Astrocyte (in vitro differentiated cells and primary cell): ENCODE data around the gene PDE6B. TPM values are rescaled to one million over a fixed set of nuclear protein-coding genes. Genes with fewer than 3 reads are reported as not detected.
A peak's percentile ranks its signal among the peaks of the same experiment; 100 is the strongest.
"Not testable (repeated sequence)": the region's sequence is repeated elsewhere in the genome, so short reads cannot be mapped to it uniquely, and the experiment has no call there.

ENCODE experiments used
- DNase-seq: peaks from one replicate; pipeline ENCODE4 v3.0.0-alpha.2; 2010; ENCODE audit warnings: low read depth
- FAIRE-seq: peaks from 2 replicates; lab custom pipeline; 2011; peaks lifted over from hg19 to GRCh38; lab: Jason Lieb, UNC
- H2AFZ ChIP-seq: 2 replicates; pipeline ENCODE4 v1.6.0; 2012; ENCODE audit warnings: low read depth, low read length, inconsistent platforms
- H3K27ac ChIP-seq: 2 replicates; pipeline ENCODE4 v1.5.1; 2011; ENCODE audit warnings: low read depth, low read length, inconsistent platforms
- H3K27me3 ChIP-seq: 2 replicates; pipeline ENCODE4 v1.6.0; 2011; ENCODE audit warnings: low read length, inconsistent platforms; ENCODE audit not compliant: insufficient read depth
- H3K36me3 ChIP-seq: 2 replicates; pipeline ENCODE4 v1.5.1; 2011; ENCODE audit warnings: low read length, inconsistent platforms; ENCODE audit not compliant: insufficient read depth
- H3K4me1 ChIP-seq: 2 replicates; pipeline ENCODE4 v1.5.1; 2011; ENCODE audit warnings: low read length, inconsistent platforms; ENCODE audit not compliant: insufficient read depth
- H3K4me2 ChIP-seq: 2 replicates; pipeline ENCODE4 v1.6.0; 2012; ENCODE audit warnings: low read length, inconsistent platforms
- H3K4me3 ChIP-seq: 2 replicates; pipeline ENCODE4 v1.5.1; 2011; ENCODE audit warnings: low read depth, mild to moderate bottlenecking, low read length, inconsistent platforms; ENCODE audit not compliant: insufficient read depth
- H3K79me2 ChIP-seq: 2 replicates; pipeline ENCODE4 v1.6.0; 2012; ENCODE audit warnings: mild to moderate bottlenecking, low read length, inconsistent platforms; ENCODE audit not compliant: insufficient read depth
- H3K9ac ChIP-seq: 2 replicates; pipeline ENCODE4 v1.6.0; 2012; ENCODE audit warnings: mild to moderate bottlenecking, low read length, inconsistent platforms
- H3K9me3 ChIP-seq: 2 replicates; pipeline ENCODE4 v1.5.1; 2012; ENCODE audit warnings: low read depth, mild to moderate bottlenecking, low read length, inconsistent platforms; ENCODE audit not compliant: insufficient read depth
- H4K20me1 ChIP-seq: 2 replicates; pipeline ENCODE4 v1.6.0; 2012; ENCODE audit warnings: low read length, inconsistent platforms; ENCODE audit not compliant: insufficient read depth
- H3K27ac Mint-ChIP-seq: one replicate; pipeline ENCODE4 v1.8.0; 2021; ENCODE audit warnings: mild to moderate bottlenecking, mixed read lengths; ENCODE audit not compliant: unreplicated experiment
- H3K27me3 Mint-ChIP-seq: one replicate; pipeline ENCODE4 v1.8.0; 2021; ENCODE audit warnings: low read depth, mixed read lengths; ENCODE audit not compliant: unreplicated experiment
- H3K36me3 Mint-ChIP-seq: one replicate; pipeline ENCODE4 v1.8.0; 2021; ENCODE audit warnings: low read depth, mixed read lengths; ENCODE audit not compliant: unreplicated experiment
- H3K4me1 Mint-ChIP-seq: one replicate; pipeline ENCODE4 v1.8.0; 2021; ENCODE audit warnings: low read depth, mixed read lengths; ENCODE audit not compliant: unreplicated experiment
- H3K4me3 Mint-ChIP-seq: one replicate; pipeline ENCODE4 v1.8.0; 2021; ENCODE audit warnings: mild to moderate bottlenecking, moderate library complexity, mixed read lengths; ENCODE audit not compliant: unreplicated experiment
- H3K9me3 Mint-ChIP-seq: one replicate; pipeline ENCODE4 v1.8.0; 2021; ENCODE audit warnings: mild to moderate bottlenecking, mixed read lengths; ENCODE audit not compliant: unreplicated experiment
- CTCF ChIP-seq: IDR thresholded peaks from 2 replicates; pipeline ENCODE4 v1.5.1; 2011; ENCODE audit warnings: low read depth, mild to moderate bottlenecking, inconsistent platforms, low read length, moderate library complexity; ENCODE audit not compliant: insufficient read depth
- EZH2 ChIP-seq: IDR thresholded peaks from 2 replicates; pipeline ENCODE4 v1.6.1; 2012; ENCODE audit warnings: mild to moderate bottlenecking, low read length, inconsistent platforms; ENCODE audit not compliant: insufficient read depth
- total RNA-seq: library from RNA; stranded (reverse); gene quantifications from 2 replicates; pipeline ENCODE4 v1.2.1, GENCODE V29; 2021

PDE6B gene
- total RNA-seq, 1 donor from 2014 or later: 2.8 TPM

- Mint-ChIP-seq H3K9me3 (peaks cover 13% of the 10 kb centered on the region), H3K4me3 (no peak overlapping the region), H3K27me3 (peaks cover 33% of the 10 kb centered on the region), H3K36me3 (peaks cover 6% of the 10 kb centered on the region), H3K4me1 (peaks cover 2% of the 10 kb centered on the region), H3K27ac (no peak overlapping the region)
- no peak overlapping the region for H3K9ac ChIP-seq
- no peaks in the 10 kb centered on the region for H4K20me1 ChIP-seq
- H3K4me1 ChIP-seq: no peaks in the 10 kb centered on the region
- no peaks in the 10 kb centered on the region for H3K36me3 ChIP-seq
- no peak for TF ChIP-seq EZH2
- no peak for TF ChIP-seq CTCF
- no peak overlapping the region for H3K4me2 ChIP-seq
- DNase-seq (no peak), FAIRE-seq (no peak)
- H3K4me3 ChIP-seq: no peak overlapping the region
- H2AFZ ChIP-seq: no peak overlapping the region
- no peaks in the 10 kb centered on the region for H3K27me3 ChIP-seq
- H3K27ac ChIP-seq: no peak overlapping the region
- no peaks in the 10 kb centered on the region for H3K9me3 ChIP-seq
- H3K79me2 ChIP-seq: no peaks in the 10 kb centered on the region
These were observed 35.0 kb upstream of the PDE6B start for GRCh38 chr4:590313-590841.

GRCh38 chr4:592178-592577 is 33.2 kb upstream of the PDE6B start:
- not testable (repeated sequence) for DNase-seq, H4K20me1 ChIP-seq
- peaks cover 50% of the 10 kb centered on the region for H3K27me3 Mint-ChIP-seq

GRCh38 chr4:592825-593520 is 32.4 kb upstream of the PDE6B start:
- DNase-seq (no peak), FAIRE-seq (no peak)
- H3K4me1 Mint-ChIP-seq: no peaks in the 10 kb centered on the region
- Histone ChIP-seq H3K36me3 (no peaks in the 10 kb centered on the region), H3K27ac (no peak overlapping the region), H3K4me3 (no peak overlapping the region), H3K4me1 (no peaks in the 10 kb centered on the region), H3K9ac (no peak overlapping the region), H3K9me3 (no peaks in the 10 kb centered on the region), H4K20me1 (no peaks in the 10 kb centered on the region), H3K4me2 (no peak overlapping the region), H3K27me3 (no peaks in the 10 kb centered on the region), H3K79me2 (no peaks in the 10 kb centered on the region), H2AFZ (no peak overlapping the region)
- TF ChIP-seq EZH2 (no peak), CTCF (no peak)
- peaks cover 54% of the 10 kb centered on the region for H3K27me3 Mint-ChIP-seq
- peaks cover 15% of the 10 kb centered on the region for H3K9me3 Mint-ChIP-seq
- no peak overlapping the region for H3K27ac Mint-ChIP-seq
- peaks cover 3% of the 10 kb centered on the region for H3K36me3 Mint-ChIP-seq
- H3K4me3 Mint-ChIP-seq: peak overlapping the region; percentile 50

More at GRCh38 chr4:592178-592577, 33.2 kb upstream of the PDE6B start:
- not testable (repeated sequence) for FAIRE-seq, H2AFZ ChIP-seq, H3K36me3 Mint-ChIP-seq, H3K4me2 ChIP-seq, H3K4me1 Mint-ChIP-seq, H3K27ac Mint-ChIP-seq, H3K9me3 ChIP-seq, H3K79me2 ChIP-seq, H3K4me1 ChIP-seq, H3K9ac ChIP-seq, H3K36me3 ChIP-seq, H3K27ac ChIP-seq, H3K4me3 Mint-ChIP-seq, H3K4me3 ChIP-seq, H3K27me3 ChIP-seq
- peaks cover 15% of the 10 kb centered on the region for H3K9me3 Mint-ChIP-seq
